Tongue (tissue), 2 donors: Measurements from ENCODE around the gene RAB37. TPM values are rescaled to one million over a fixed set of nuclear protein-coding genes. Genes with fewer than 3 reads are reported as not detected.

Source experiments
- DNase-seq: peaks from one replicate; pipeline ENCODE4 v3.0.0-alpha.2; 2015
- total RNA-seq: library from RNA; depleted of rRNA; stranded (reverse); fragments of >200 nt; gene quantifications from one replicate; pipeline ENCODE4 v1.2.3, GENCODE V29; 2014

The RAB37 gene, protein sequence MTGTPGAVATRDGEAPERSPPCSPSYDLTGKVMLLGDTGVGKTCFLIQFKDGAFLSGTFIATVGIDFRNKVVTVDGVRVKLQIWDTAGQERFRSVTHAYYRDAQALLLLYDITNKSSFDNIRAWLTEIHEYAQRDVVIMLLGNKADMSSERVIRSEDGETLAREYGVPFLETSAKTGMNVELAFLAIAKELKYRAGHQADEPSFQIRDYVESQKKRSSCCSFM
- 1.9 TPM for total RNA-seq

DNA sequence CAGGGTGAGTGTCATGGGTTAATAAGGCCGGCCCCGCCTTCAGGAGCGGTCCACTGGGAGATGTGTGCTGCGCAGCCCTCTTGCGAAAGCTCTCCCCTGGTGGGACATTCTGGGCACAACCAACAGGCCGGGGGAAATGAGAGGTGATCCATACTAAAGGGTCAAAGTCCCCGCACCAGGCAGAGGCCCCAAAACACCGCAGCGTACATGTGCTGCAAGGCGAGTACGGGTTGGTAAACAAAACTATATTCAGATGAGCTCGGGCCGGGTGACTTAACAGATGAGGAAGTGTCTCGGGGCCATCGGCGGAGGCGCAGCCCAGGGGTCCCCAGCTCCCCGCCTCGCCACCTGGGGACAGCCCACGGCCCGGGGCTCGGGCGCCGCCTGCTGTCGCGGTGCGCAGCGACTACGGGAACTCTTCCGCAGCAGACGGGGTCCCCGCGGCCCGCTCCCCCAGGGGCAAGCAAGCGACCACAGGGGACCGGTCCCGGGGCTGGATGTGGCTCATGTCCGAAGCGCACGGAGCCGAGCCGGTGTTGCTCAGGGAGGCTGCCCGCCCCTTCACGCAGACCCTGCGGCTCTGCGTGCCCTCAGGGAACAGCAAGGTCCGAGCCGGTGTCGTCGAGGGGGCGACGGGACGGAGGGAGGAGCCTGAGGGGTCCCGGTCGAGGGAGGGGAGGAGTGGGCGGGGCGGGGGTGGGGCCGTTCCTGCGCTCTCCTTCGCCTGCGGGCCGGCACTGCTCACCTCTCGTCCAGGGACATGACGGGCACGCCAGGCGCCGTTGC is at the start of gene RAB37:
TSS of gene RAB37 (plus strand) at position 744 of the 786 bp plus-strand sequence. CDS start at position 761, 17 bp downstream.
- DNase-seq: no peak

- no peak for DNase-seq
These were observed 49.2 kb upstream of the RAB37 start for GRCh38 chr17:74687886-74688285.

DNA sequence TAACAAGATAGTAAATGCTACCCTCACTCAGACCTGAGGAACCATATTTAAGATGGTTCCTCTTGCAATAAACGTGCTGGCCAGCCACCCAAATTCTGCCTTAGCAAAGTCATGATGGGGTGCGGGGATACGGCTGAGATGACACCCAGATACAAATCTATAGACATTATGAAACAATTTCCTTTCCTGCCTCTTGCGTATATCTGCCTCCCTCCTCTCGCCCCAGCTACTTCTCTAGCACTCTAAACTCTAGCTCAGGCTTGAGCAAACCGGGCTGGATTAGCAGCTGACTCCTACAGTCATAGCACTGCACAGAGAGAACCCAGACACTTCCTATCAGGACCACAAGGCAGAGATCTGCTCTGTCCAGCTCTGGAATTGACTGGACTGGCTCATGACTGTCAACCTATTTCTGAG is 46.6 kb upstream of the RAB37 start:
- no peak for DNase-seq

DNA sequence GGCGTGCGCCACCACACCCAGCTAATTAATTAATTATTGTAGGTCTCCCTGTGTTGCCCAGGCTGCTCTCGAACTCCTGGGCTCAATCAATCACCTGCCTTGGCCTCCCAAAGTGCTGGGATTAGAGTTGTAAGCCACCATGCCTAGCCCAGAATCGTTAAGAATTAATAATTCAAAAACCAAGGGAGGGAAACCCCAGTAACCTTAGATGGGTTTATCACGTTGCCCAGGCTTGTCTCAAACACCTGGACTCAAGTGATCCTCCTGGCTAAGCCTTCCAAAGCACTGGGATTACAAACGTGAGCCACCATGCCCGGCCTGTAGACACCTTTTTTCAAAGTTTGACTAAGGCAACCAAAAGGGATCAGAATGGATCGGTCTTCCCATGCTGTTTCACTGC is 45.9 kb upstream of the RAB37 start:
- DNase-seq: no peak

DNA sequence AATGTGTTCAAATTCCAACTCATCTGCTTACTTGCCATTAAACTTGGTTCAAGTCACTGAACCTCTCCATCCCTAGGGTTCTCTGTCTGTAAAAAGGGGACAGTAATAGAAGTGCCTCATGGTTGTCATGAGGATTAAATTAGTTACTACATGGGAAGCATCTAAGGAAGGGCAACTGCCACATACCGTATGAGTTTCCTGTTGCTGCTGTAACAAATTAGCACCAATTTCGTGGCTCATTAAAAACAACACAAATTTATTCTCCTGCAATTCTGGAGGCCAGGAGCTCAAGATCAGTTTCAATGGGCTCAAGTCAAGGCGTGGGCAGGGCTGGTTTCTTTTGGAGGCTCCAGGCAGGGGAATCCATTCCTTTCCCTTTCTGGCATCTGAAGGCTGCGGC is 43.0 kb upstream of the RAB37 start:
- no peak for DNase-seq

DNA sequence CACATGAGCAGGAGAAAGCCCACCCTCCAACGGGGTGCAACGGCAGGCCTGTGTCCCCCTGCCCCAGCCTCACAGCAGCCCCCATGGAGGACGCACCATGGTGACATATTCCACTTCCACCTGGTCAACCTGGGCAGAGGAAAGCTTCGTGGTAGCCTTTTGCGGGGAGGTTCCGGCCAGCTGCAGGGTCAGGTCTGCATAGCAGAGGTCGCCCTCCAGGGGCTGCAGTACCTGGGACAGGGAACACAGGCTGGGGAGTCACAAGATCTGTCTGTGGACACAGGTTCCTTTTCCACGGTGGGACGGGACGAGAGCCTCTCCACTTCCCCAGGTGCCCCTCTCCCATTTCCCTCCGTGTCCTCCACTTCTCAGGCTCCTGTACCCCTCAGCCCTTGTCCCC is 41.4 kb upstream of the RAB37 start:
- no peak for DNase-seq

GRCh38 chr17:74697515-74697914 is 39.5 kb upstream of the RAB37 start:
- DNase-seq: no peak

GRCh38 chr17:74698069-74698468 is 39.0 kb upstream of the RAB37 start:
- no peak for DNase-seq

DNA sequence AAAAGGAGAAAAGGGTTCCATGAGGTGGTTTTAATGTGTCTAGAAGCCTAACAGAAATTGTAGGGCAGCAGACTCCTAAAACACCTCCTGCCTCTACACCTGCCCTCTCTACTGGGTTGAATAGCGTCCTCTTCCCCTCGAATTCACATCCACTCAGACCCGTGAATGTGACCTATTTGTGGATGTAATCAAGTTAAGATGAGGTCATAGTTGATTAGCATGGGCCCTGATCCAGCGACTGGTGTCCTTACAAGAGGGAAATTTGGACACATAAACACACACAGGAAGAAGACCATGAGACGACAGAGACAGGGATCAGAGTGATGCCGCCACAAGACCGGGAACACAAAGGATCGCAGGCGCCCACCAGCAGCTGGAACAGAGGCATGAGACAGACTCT is 37.8 kb upstream of the RAB37 start:
- no peak for DNase-seq

- no peak for DNase-seq
These were observed 34.8 kb upstream of the RAB37 start for GRCh38 chr17:74702116-74702871.

DNA sequence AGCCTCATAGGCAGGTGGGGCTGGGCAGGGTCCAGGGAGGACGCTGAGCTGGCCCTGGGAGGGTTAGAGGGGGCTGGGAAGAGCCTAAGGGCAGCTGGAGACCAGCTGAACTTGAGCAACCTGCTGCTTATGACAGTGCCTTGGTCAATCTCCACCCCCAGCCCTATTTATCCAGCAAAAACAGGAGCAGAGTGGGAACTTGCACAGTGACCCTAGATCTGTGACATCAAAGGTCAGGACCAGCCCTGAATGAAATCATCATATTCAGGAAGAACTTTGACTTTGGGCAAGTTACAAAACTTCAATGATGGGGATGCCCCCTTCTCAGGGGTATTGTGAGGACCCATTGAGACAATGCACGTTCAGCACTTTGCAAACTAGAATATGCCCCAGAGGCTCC is 33.7 kb upstream of the RAB37 start:
- no peak for DNase-seq

- no peak for DNase-seq
These were observed 32.5 kb upstream of the RAB37 start for GRCh38 chr17:74704544-74704943.

DNA sequence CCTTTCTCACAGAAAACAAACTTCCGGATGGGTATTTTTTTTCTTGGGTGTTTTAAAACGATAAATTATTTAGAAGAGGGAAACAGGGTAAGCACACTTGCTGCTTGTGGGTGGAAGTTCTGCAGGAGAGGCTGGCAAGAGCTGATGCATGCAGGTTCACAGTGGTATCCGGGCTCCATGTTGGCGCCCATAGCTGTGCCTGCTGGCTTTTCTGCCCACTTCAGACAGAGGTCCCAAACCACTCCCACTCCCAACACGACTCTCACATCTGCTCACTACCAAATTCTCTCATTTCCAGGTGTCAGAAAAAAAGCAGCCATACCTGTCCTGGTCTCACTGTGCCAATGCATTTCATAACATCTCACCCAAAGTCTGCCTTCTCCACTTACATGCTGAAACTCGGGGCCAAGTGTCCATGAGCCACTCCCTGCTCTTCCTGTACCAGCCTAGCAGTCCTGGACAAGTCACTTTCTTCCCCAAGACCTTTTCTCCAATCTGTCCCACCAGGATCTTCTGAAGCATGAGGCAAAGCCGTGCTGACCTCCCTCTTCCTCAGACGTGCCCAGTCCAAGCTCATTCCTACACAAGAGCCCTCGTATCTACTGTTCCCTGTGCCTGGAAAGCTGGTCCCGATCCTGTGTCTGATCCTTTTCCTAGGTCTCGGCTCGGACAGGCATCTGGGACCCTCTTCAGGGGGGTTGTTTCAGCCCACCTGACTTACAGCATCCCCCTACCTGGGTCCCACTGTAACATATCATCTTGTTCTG is 25.8 kb upstream of the RAB37 start:
- DNase-seq: no peak

GRCh38 chr17:74712301-74712700 is 24.8 kb upstream of the RAB37 start:
- no peak for DNase-seq

GRCh38 chr17:74712756-74713155 is 24.3 kb upstream of the RAB37 start, which contains the start of gene CD300LF:
TSS of gene CD300LF (minus strand) at chr17:74712923. CDS start at chr17:74712866, 57 bp downstream.
- DNase-seq: no peak

DNA sequence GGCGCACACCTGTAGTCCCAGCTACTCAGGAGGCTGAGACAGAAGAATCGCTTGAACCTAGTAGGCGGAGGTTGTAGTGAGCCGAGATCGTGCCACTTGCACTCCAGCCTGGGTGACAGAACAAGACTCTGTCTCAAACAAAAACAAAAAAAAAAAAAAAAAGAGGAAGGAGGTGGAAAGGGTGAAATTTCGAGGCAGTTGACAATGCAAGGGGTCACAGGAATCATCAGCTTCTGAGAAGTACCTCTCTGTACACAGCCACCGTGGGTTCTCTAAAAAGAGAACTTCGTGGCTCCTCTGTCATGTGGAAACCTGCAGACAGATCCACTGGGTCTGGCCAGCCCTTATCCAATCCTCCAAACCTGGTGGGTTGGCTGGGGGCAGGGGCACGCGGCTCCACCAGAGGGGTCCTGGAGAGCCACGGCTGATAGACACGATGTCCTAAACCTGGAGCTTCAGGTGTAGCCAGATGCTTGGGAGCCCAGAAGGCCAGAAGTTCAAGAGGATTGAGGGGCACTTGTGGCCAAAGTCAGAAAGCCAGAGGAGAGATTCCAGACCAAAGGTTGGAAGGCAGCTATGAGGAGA is 23.8 kb upstream of the RAB37 start:
- DNase-seq: no peak

DNA sequence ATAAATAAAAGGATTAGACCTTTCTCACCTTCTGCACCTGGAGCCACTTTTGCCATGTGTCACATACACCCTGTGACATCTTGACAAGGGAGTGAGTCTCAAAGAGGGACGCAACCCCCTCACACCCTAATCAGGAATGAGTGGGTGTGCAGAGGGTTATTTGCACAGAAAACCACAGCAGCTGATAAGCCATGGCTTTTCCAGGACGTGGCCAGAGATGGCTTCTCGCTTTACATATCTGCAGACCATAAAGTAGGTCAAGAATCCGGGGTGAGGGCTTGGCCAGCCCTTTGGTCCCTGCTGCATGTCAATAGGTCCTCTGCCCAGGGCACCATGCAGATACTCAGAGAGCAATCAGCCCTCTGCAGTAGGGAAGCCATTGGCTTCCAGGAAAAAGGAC is 21.9 kb upstream of the RAB37 start:
- no peak for DNase-seq

- no peak for DNase-seq
These were observed 16.6 kb upstream of the RAB37 start for GRCh38 chr17:74720506-74720905.

- DNase-seq: no peak
These were observed 14.3 kb upstream of the RAB37 start for GRCh38 chr17:74722782-74723181.

GRCh38 chr17:74723891-74724290 is 13.2 kb upstream of the RAB37 start:
- DNase-seq: peak; percentile 61

DNA sequence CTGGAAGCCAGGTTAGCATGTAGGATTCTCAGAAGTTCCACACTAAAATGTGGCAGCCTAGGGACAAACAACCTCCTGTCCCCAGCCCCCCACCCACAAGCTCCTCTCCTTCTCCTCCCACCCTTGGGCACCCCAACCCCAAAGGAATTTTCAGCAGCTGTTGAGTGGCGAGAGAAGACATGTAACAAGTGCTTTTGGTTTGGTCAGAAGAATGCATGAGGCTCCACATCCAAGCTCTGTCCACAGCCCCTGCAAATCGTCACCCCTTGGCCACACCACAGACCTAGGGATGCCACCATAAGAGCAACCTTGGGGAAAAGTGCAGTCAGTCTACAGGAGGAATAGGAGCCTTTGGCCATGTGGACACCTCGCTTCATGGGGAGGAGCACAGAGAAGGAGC is 11.9 kb upstream of the RAB37 start:
- no peak for DNase-seq
